Left lobe of liver (tissue), 2 donors: ENCODE measurements around the gene EIF4ENIF1. TPM values are rescaled to one million over a fixed set of nuclear protein-coding genes. Genes with fewer than 3 reads are reported as not detected.
"Not testable (repeated sequence)": the region's sequence is repeated elsewhere in the genome, so short reads cannot be mapped to it uniquely, and the experiment has no call there.

ENCODE experiments used
- ATAC-seq: fragments of 200-7000 bp; cut with Tn5 transposase; one replicate; pipeline ENCODE4 v1.9.1; 2020; ENCODE audit warnings: mild to moderate bottlenecking, moderate library complexity
- DNase-seq: peaks from one replicate; pipeline ENCODE4 v3.0.0-alpha.2; 2020; ENCODE audit warnings: low spot score
- total RNA-seq: library from RNA; stranded (reverse); gene quantifications from one replicate; pipeline ENCODE4 v1.2.1, GENCODE V29; 2021
- donor health status: DM: no; HTN: no; CAD: no; lungs with moderate emphysema.
- donor health status: DM: no; HTN: yes; CAD: no.

EIF4ENIF1 gene
- total RNA-seq, 1 donor from 2014 or later = 8.9 TPM

GRCh38 chr22:31495343-31495742 lies 5.7 kb upstream of the EIF4ENIF1 start:
- no peak for DNase-seq
- ATAC-seq = no peak

- not testable (repeated sequence) for ATAC-seq, DNase-seq
Measured at GRCh38 chr22:31493355-31493754, 3.7 kb upstream of the EIF4ENIF1 start.

- no peak for ATAC-seq
Measured at GRCh38 chr22:31492151-31492550, 2.5 kb upstream of the EIF4ENIF1 start.

GRCh38 chr22:31491218-31491962 lies 1.7 kb upstream of the EIF4ENIF1 start:
- DNase-seq = no peak
- no peak for ATAC-seq

More at GRCh38 chr22:31492151-31492550, 2.5 kb upstream of the EIF4ENIF1 start:
- no peak for DNase-seq

GRCh38 chr22:31490496-31490925 lies 869 bp upstream of the EIF4ENIF1 start:
- peak; percentile 32 for ATAC-seq

GRCh38 chr22:31488988-31489617 lies 539 bp downstream of the EIF4ENIF1 start:
- DNase-seq (peak; percentile 53), ATAC-seq (peak; percentile 21)

More at GRCh38 chr22:31490496-31490925, 869 bp upstream of the EIF4ENIF1 start:
- peak; percentile 54 for DNase-seq

- no peak for ATAC-seq
Measured at GRCh38 chr22:31488346-31488883, 1.2 kb downstream of the EIF4ENIF1 start.

GRCh38 chr22:31486951-31487350 lies 2.7 kb downstream of the EIF4ENIF1 start:
- DNase-seq (no peak), ATAC-seq (no peak)

More at GRCh38 chr22:31488346-31488883, 1.2 kb downstream of the EIF4ENIF1 start:
- no peak for DNase-seq

GRCh38 chr22:31486369-31486768 lies 3.3 kb downstream of the EIF4ENIF1 start:
- ATAC-seq, DNase-seq: not testable (repeated sequence)

GRCh38 chr22:31482470-31482869 lies 7.2 kb downstream of the EIF4ENIF1 start:
- DNase-seq, ATAC-seq: not testable (repeated sequence)

- ATAC-seq (no peak), DNase-seq (no peak)
Measured at GRCh38 chr22:31481129-31481528, 8.5 kb downstream of the EIF4ENIF1 start.

- ATAC-seq = no peak
Measured at GRCh38 chr22:31477329-31477728, 12.3 kb downstream of the EIF4ENIF1 start.

GRCh38 chr22:31475800-31476199 lies 13.8 kb downstream of the EIF4ENIF1 start:
- DNase-seq (no peak), ATAC-seq (no peak)

More at GRCh38 chr22:31477329-31477728, 12.3 kb downstream of the EIF4ENIF1 start:
- DNase-seq = no peak

GRCh38 chr22:31474743-31475142 lies 14.9 kb downstream of the EIF4ENIF1 start:
- ATAC-seq = no peak
- DNase-seq = no peak

GRCh38 chr22:31465307-31465706 lies 24.3 kb downstream of the EIF4ENIF1 start:
- no peak for ATAC-seq

GRCh38 chr22:31461699-31462098 lies 27.9 kb downstream of the EIF4ENIF1 start:
- ATAC-seq (no peak), DNase-seq (no peak)

More at GRCh38 chr22:31465307-31465706, 24.3 kb downstream of the EIF4ENIF1 start:
- DNase-seq = no peak

GRCh38 chr22:31451709-31452571 lies 37.7 kb downstream of the EIF4ENIF1 start:
- DNase-seq (no peak), ATAC-seq (peak; percentile 71)

GRCh38 chr22:31449506-31449905 lies 40.1 kb downstream of the EIF4ENIF1 start:
- ATAC-seq (no peak), DNase-seq (no peak)

- ATAC-seq = no peak
Measured at GRCh38 chr22:31448382-31448781, 41.3 kb downstream of the EIF4ENIF1 start.

GRCh38 chr22:31447337-31447736 lies 42.3 kb downstream of the EIF4ENIF1 start:
- no peak for DNase-seq
- ATAC-seq = peak; percentile 84

More at GRCh38 chr22:31448382-31448781, 41.3 kb downstream of the EIF4ENIF1 start:
- DNase-seq = no peak

GRCh38 chr22:31446767-31447166 lies 42.9 kb downstream of the EIF4ENIF1 start:
- peak; percentile 63 for ATAC-seq

More at GRCh38 chr22:31446767-31447166, 42.9 kb downstream of the EIF4ENIF1 start:
- no peak for DNase-seq
